Spleen (tissue), 7 donors: ENCODE measurements around the gene MVK.
"Not testable (repeated sequence)": the region's sequence is repeated elsewhere in the genome, so short reads cannot be mapped to it uniquely, and the experiment has no call there.

ENCODE experiments used
- POLR2A ChIP-seq, 3 donors: fragments of 450-650 bp; IDR thresholded peaks; one replicate each; pipeline ENCODE4 v1.5.1; 2017; ENCODE audit warnings: antibody characterized with exemption in 3 of 3, mild to moderate bottlenecking in 1 of 3
- POLR2AphosphoS5 ChIP-seq, 3 donors: sonication (generic); formaldehyde crosslinking; IDR thresholded peaks; one replicate each; pipeline ENCODE4 v1.5.1; 2017; ENCODE audit warnings: antibody characterized with exemption in 3 of 3
- TF ChIP-seq, protein P1 (sequence below), 11 experiments: fragments of 200-600 bp in 7 of 11; fragments of 450-650 bp in 4 of 11; sonication (generic) in 4 of 11; IDR thresholded peaks in 8 of 11; conservative IDR thresholded peaks in 3 of 11; 1 replicate in 7 of 11; 2 replicates in 4 of 11; pipeline versions ENCODE4 v1.4.0 to v1.8.0; 2016 to 2021; ENCODE audit warnings: antibody characterized with exemption in 11 of 11, inconsistent platforms in 4 of 11, mild to moderate bottlenecking in 1 of 11
- donor health status: DM: no; HTN: no; CAD: no; lungs with moderate emphysema.
- donor health status: DM: no; HTN: no; CAD: no.
- donor health status: DM: no; HTN: no; CAD: no.

DNA sequence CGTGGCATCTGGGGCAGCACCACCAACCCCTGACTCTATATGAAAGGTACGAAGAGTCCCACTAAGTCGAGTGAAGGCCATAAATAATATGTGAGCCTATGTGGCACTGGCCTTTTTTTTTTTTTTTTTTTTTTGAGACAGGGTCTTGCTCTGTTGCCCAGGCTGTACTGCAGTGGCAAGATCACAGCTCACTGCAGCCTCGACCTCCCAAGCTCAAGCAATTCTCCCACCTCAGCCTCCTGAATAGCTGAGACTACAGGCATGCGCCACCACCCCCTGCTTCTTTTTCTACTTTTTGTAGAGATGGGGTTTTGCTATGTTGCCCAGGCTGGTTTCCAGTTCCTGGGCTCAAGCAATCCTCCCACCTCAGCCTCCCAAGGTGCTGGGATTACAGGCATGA lies 28.5 kb downstream of the MVK start:
- TF ChIP-seq, protein P1, sequence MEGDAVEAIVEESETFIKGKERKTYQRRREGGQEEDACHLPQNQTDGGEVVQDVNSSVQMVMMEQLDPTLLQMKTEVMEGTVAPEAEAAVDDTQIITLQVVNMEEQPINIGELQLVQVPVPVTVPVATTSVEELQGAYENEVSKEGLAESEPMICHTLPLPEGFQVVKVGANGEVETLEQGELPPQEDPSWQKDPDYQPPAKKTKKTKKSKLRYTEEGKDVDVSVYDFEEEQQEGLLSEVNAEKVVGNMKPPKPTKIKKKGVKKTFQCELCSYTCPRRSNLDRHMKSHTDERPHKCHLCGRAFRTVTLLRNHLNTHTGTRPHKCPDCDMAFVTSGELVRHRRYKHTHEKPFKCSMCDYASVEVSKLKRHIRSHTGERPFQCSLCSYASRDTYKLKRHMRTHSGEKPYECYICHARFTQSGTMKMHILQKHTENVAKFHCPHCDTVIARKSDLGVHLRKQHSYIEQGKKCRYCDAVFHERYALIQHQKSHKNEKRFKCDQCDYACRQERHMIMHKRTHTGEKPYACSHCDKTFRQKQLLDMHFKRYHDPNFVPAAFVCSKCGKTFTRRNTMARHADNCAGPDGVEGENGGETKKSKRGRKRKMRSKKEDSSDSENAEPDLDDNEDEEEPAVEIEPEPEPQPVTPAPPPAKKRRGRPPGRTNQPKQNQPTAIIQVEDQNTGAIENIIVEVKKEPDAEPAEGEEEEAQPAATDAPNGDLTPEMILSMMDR (IDR thresholded peaks at IDR 0.05 in 8 of 11, conservative IDR thresholded peaks at IDR 0.05 in 3 of 11) = not testable (repeated sequence)
- not testable (repeated sequence) for TF ChIP-seq POLR2A, POLR2AphosphoS5 (IDR thresholded peaks at IDR 0.05)
